Stimulated activated CD8-positive, alpha-beta memory T cell treated with anti-CD3 and anti-CD28 coated beads, Interleukin-15, amount 100 ng/mL, for 4 hours (primary cell): ENCODE measurements around the gene HDAC1.
A peak's percentile ranks its signal among the peaks of the same experiment; 100 is the strongest.
"Not testable (repeated sequence)": the region's sequence is repeated elsewhere in the genome, so short reads cannot be mapped to it uniquely, and the experiment has no call there.

ENCODE experiments used
- DNase-seq, 2 donors: peaks; one replicate each; pipeline ENCODE4 v3.0.0-alpha.2; 2020; ENCODE audit warnings: low read depth in 2 of 2

The HDAC1 gene

GRCh38 chr1:32291708-32292538 is at the start of gene HDAC1:
TSS of gene HDAC1 (plus strand) at chr1:32292083. CDS start at chr1:32292170, 87 bp downstream.
- peak; percentile 94 to 96 for DNase-seq

- DNase-seq: no peak
Observed at GRCh38 chr1:32242341-32242851, 49.5 kb upstream of the HDAC1 start.

- DNase-seq: no peak
Observed at GRCh38 chr1:32246888-32247273, 45.0 kb upstream of the HDAC1 start, which contains the start of gene FAM167B. TSS of gene FAM167B (plus strand) at chr1:32247222. CDS start at chr1:32247422, 200 bp downstream.

- no peak for DNase-seq
Observed at GRCh38 chr1:32247452-32247851, 44.4 kb upstream of the HDAC1 start.

GRCh38 chr1:32247983-32248889 is 43.6 kb upstream of the HDAC1 start:
- DNase-seq: peak in 1 of 2 donors; percentile 54

GRCh38 chr1:32249831-32250525 is 41.9 kb upstream of the HDAC1 start:
- peak; percentile 64 to 71 for DNase-seq

GRCh38 chr1:32250893-32251716 is 40.8 kb upstream of the HDAC1 start, which contains the start of gene LCK:
TSS of gene LCK (plus strand) at chr1:32251265. CDS start at chr1:32274330, 23,065 bp downstream.
- DNase-seq: peak in 1 of 2 donors; percentile 44

- no peak for DNase-seq
Observed at GRCh38 chr1:32255072-32256071, 36.5 kb upstream of the HDAC1 start.

GRCh38 chr1:32256473-32257226 is 35.2 kb upstream of the HDAC1 start:
- DNase-seq: no peak

GRCh38 chr1:32257227-32257508 is 34.7 kb upstream of the HDAC1 start:
- DNase-seq: no peak

- not testable (repeated sequence) for DNase-seq
Observed at GRCh38 chr1:32263236-32263593, 28.7 kb upstream of the HDAC1 start.

- DNase-seq: no peak
Observed at GRCh38 chr1:32263744-32264143, 28.1 kb upstream of the HDAC1 start.

GRCh38 chr1:32265846-32266245 is 26.0 kb upstream of the HDAC1 start:
- no peak for DNase-seq

- DNase-seq: no peak
Observed at GRCh38 chr1:32266921-32267591, 24.8 kb upstream of the HDAC1 start.

GRCh38 chr1:32269744-32270143 is 22.1 kb upstream of the HDAC1 start:
- DNase-seq: no peak

GRCh38 chr1:32272557-32273390 is 19.1 kb upstream of the HDAC1 start:
- no peak for DNase-seq

- peak; percentile 73 to 91 for DNase-seq
Observed at GRCh38 chr1:32273391-32274208, 18.3 kb upstream of the HDAC1 start.
